GM23338 (cell line): ENCODE data around the gene DUSP1. TPM values are rescaled to one million over a fixed set of nuclear protein-coding genes. Genes with fewer than 3 reads are reported as not detected.

Source experiments
- CREB1 ChIP-seq: fragments of 250-450 bp; sonication (Bioruptor Pico); IDR thresholded peaks from 2 replicates; pipeline ENCODE4 v1.5.0; 2020; ENCODE audit warnings: low read depth, mild to moderate bottlenecking, moderate library complexity
- EZH2 ChIP-seq: fragments of 200-600 bp; sonication (generic); IDR thresholded peaks from one replicate; pipeline ENCODE4 v1.8.0; 2017; ENCODE audit warnings: antibody characterized with exemption, mild to moderate bottlenecking, low read depth; ENCODE audit not compliant: unreplicated experiment
- EZH2phosphoT487 ChIP-seq: fragments of 200-600 bp; sonication (generic); IDR thresholded peaks from one replicate; pipeline ENCODE4 v1.8.1; 2018; ENCODE audit warnings: antibody characterized with exemption; ENCODE audit not compliant: unreplicated experiment
- POLR2AphosphoS5 ChIP-seq: IDR thresholded peaks from 2 replicates; pipeline ENCODE4 v1.6.1; 2016; ENCODE audit warnings: antibody characterized with exemption, low read depth
- STAT1 ChIP-seq: IDR thresholded peaks from one replicate; pipeline ENCODE4 v1.6.1; 2016; ENCODE audit warnings: antibody characterized with exemption; ENCODE audit not compliant: unreplicated experiment
- ZNF114 ChIP-seq: fragments of 250-450 bp; sonication (Bioruptor Pico); IDR thresholded peaks from 2 replicates; pipeline ENCODE4 v1.5.0; 2020; ENCODE audit warnings: mild to moderate bottlenecking, moderate library complexity
- ZNF331 ChIP-seq: fragments of 250-450 bp; sonication (Bioruptor Pico); IDR thresholded peaks from 2 replicates; pipeline ENCODE4 v1.5.0; 2020; ENCODE audit warnings: low read depth, mild to moderate bottlenecking, moderate library complexity
- polyA plus RNA-seq: library from polyadenylated mRNA; unstranded; fragments of >200 nt; fragmentation: Nextera tagmentation; extraction: Ambion mirVana; gene quantifications from 2 replicates; pipeline ENCODE4 v1.2.1, GENCODE V29; 2016
- total RNA-seq: library from RNA; depleted of rRNA; stranded (reverse); fragments of >200 nt; shearing (Covaris generic); gene quantifications from 2 replicates; pipeline ENCODE4 v1.2.3, GENCODE V29; 2014
- TF ChIP-seq, protein P1 (sequence below): fragments of 250-450 bp; sonication (Bioruptor Pico); IDR thresholded peaks from 2 replicates; pipeline ENCODE4 v1.5.0; 2020; ENCODE audit warnings: mild to moderate bottlenecking, moderate library complexity
- TF ChIP-seq, protein P2 (sequence below): IDR thresholded peaks from one replicate; pipeline ENCODE4 v1.6.1; 2018; ENCODE audit warnings: antibody characterized with exemption; ENCODE audit not compliant: unreplicated experiment

The DUSP1 gene
- total and polyA plus RNA-seq, 2 experiments from 2014 or later: 9.7 to 17.2 TPM

- TF ChIP-seq, protein P1, sequence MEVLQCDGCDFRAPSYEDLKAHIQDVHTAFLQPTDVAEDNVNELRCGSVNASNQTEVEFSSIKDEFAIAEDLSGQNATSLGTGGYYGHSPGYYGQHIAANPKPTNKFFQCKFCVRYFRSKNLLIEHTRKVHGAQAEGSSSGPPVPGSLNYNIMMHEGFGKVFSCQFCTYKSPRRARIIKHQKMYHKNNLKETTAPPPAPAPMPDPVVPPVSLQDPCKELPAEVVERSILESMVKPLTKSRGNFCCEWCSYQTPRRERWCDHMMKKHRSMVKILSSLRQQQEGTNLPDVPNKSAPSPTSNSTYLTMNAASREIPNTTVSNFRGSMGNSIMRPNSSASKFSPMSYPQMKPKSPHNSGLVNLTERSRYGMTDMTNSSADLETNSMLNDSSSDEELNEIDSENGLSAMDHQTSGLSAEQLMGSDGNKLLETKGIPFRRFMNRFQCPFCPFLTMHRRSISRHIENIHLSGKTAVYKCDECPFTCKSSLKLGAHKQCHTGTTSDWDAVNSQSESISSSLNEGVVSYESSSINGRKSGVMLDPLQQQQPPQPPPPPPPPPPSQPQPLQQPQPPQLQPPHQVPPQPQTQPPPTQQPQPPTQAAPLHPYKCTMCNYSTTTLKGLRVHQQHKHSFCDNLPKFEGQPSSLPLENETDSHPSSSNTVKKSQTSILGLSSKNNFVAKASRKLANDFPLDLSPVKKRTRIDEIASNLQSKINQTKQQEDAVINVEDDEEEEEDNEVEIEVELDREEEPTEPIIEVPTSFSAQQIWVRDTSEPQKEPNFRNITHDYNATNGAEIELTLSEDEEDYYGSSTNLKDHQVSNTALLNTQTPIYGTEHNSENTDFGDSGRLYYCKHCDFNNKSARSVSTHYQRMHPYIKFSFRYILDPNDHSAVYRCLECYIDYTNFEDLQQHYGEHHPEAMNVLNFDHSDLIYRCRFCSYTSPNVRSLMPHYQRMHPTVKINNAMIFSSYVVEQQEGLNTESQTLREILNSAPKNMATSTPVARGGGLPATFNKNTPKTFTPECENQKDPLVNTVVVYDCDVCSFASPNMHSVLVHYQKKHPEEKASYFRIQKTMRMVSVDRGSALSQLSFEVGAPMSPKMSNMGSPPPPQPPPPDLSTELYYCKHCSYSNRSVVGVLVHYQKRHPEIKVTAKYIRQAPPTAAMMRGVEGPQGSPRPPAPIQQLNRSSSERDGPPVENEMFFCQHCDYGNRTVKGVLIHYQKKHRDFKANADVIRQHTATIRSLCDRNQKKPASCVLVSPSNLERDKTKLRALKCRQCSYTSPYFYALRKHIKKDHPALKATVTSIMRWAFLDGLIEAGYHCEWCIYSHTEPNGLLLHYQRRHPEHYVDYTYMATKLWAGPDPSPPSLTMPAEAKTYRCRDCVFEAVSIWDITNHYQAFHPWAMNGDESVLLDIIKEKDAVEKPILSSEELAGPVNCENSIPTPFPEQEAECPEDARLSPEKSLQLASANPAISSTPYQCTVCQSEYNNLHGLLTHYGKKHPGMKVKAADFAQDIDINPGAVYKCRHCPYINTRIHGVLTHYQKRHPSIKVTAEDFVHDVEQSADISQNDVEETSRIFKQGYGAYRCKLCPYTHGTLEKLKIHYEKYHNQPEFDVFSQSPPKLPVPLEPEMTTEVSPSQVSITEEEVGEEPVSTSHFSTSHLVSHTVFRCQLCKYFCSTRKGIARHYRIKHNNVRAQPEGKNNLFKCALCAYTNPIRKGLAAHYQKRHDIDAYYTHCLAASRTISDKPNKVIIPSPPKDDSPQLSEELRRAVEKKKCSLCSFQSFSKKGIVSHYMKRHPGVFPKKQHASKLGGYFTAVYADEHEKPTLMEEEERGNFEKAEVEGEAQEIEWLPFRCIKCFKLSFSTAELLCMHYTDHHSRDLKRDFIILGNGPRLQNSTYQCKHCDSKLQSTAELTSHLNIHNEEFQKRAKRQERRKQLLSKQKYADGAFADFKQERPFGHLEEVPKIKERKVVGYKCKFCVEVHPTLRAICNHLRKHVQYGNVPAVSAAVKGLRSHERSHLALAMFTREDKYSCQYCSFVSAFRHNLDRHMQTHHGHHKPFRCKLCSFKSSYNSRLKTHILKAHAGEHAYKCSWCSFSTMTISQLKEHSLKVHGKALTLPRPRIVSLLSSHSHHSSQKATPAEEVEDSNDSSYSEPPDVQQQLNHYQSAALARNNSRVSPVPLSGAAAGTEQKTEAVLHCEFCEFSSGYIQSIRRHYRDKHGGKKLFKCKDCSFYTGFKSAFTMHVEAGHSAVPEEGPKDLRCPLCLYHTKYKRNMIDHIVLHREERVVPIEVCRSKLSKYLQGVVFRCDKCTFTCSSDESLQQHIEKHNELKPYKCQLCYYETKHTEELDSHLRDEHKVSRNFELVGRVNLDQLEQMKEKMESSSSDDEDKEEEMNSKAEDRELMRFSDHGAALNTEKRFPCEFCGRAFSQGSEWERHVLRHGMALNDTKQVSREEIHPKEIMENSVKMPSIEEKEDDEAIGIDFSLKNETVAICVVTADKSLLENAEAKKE (CRISPR knock-in tag): no peak
- TF ChIP-seq STAT1: no peak
- no peak for TF ChIP-seq EZH2phosphoT487
- TF ChIP-seq, protein P2, sequence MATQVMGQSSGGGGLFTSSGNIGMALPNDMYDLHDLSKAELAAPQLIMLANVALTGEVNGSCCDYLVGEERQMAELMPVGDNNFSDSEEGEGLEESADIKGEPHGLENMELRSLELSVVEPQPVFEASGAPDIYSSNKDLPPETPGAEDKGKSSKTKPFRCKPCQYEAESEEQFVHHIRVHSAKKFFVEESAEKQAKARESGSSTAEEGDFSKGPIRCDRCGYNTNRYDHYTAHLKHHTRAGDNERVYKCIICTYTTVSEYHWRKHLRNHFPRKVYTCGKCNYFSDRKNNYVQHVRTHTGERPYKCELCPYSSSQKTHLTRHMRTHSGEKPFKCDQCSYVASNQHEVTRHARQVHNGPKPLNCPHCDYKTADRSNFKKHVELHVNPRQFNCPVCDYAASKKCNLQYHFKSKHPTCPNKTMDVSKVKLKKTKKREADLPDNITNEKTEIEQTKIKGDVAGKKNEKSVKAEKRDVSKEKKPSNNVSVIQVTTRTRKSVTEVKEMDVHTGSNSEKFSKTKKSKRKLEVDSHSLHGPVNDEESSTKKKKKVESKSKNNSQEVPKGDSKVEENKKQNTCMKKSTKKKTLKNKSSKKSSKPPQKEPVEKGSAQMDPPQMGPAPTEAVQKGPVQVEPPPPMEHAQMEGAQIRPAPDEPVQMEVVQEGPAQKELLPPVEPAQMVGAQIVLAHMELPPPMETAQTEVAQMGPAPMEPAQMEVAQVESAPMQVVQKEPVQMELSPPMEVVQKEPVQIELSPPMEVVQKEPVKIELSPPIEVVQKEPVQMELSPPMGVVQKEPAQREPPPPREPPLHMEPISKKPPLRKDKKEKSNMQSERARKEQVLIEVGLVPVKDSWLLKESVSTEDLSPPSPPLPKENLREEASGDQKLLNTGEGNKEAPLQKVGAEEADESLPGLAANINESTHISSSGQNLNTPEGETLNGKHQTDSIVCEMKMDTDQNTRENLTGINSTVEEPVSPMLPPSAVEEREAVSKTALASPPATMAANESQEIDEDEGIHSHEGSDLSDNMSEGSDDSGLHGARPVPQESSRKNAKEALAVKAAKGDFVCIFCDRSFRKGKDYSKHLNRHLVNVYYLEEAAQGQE: no peak
- TF ChIP-seq ZNF331 (CRISPR knock-in tag): no peak
- no peak for TF ChIP-seq CREB1 (CRISPR knock-in tag)
- TF ChIP-seq EZH2: no peak
- no peak for TF ChIP-seq ZNF114 (CRISPR knock-in tag)
- no peak for TF ChIP-seq POLR2AphosphoS5
Observed at GRCh38 chr5:172768098-172768572, 2.9 kb downstream of the DUSP1 start (continued).
